ENCODE data around the gene IP6K2. TPM values are rescaled to one million over a fixed set of nuclear protein-coding genes. Genes with fewer than 3 reads are reported as not detected.
"Not testable (repeated sequence)": the region's sequence is repeated elsewhere in the genome, so short reads cannot be mapped to it uniquely, and the experiment has no call there.

IP6K2 gene
- 10 to 100 TPM; 45.6 to 91.7 (median 78.0) TPM for total RNA-seq

DNA sequence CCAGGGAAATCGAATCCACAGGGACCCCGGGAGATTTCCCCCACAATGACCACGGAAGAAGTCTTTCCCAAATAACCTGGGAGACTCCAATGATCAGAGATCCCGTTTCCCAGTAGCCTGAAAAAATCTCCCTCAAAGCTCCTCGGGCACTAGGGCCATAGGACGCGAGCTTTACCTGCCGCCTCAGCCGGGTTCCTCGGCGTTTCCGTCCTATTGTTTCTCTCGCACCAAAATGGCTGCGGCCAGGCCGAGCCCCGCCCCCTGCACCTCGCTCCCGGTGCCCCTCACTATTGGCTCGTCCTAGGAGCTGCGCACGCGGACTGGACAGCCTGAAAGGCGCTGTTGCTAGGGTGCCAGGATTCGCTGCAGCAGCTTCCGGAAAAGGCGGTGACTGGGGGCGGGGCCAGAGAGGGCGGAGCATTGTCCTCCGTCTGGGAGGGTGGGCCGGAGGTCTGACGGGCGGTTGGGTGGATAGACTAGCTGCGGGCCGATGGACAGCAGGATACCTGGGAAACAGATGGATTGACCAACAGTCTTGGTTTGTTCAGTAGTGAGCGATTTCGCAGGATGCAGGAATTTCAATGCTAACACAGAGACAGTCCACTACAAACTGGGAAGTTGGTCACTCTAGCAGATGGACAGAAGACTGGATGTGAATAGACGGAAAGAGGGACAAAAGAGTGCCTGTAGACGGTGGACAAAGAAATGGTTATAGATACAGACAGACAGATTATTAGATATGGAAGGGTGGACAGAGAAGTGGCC, at the start of gene IP6K2:
Gene IP6K2, minus strand, starts transcription at position 240 of the 765 bp plus-strand sequence. CDS start 21,930 bp downstream, outside the sequence.
- intact Hi-C loops (cut with DNase I; ENCODE audit: low total_unique reads) = no loop called here
- Histone ChIP-seq H3K36me3 (no peaks in the 10 kb centered on the region), H3K27me3 (no peaks in the 10 kb centered on the region), H3K4me1 (no peaks in the 10 kb centered on the region), H3K4me3 (peak within 1 kb of the TSS; percentile 89 to 91), H3K9me3 (no peaks in the 10 kb centered on the region), H3K27ac (peak within 1 kb of the TSS; percentile 83 to 87)
- DNase-seq = peak; percentile 98 to 99
- peak; percentile 83 to 94 for TF ChIP-seq POLR2A (IDR thresholded peaks at IDR 0.05)
- peak in 1 of 4 experiments; percentile 29 for TF ChIP-seq CTCF (IDR thresholded peaks at IDR 0.05)

GRCh38 chr3:48765376-48765775, 48.4 kb upstream of the IP6K2 start:
- Histone ChIP-seq H3K27ac (no peak overlapping the region), H3K4me1 (no peaks in the 10 kb centered on the region), H3K27me3 (no peaks in the 10 kb centered on the region), H3K36me3 (no peaks in the 10 kb centered on the region), H3K4me3 (no peak overlapping the region), H3K9me3 (no peaks in the 10 kb centered on the region)
- intact Hi-C loops (cut with DNase I; ENCODE audit: low total_unique reads) = no loop called here
- DNase-seq = no peak
- TF ChIP-seq POLR2A (IDR thresholded peaks at IDR 0.05) = no peak

DNA sequence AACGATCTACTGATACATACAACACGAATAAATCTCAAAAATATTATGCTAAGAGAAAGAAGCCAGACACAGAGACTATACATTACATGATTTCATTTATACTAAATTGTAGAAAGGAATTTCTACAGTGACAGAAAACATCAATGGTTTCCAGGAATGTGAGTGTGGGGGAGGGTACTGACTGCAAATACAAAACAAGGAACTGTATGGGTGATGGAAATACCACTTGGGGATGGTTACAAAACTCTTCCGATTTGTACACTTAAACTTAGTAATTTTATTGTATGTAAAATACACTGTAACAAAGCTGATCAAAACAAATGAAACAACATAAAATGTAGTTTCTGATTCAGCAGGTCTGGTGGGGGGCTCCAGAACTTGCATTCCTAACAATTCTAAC, 45.8 kb upstream of the IP6K2 start:
- H3K9me3 ChIP-seq = no peaks in the 10 kb centered on the region
- no peak overlapping the region for H3K27ac ChIP-seq
- no peaks in the 10 kb centered on the region for H3K27me3 ChIP-seq
- DNase-seq = no peak
- TF ChIP-seq CTCF (IDR thresholded peaks at IDR 0.05) (no peak), POLR2A (IDR thresholded peaks at IDR 0.05) (no peak)
- no peaks in the 10 kb centered on the region for H3K36me3 ChIP-seq
- intact Hi-C loops (cut with DNase I; ENCODE audit: low total_unique reads) = no loop called here
- H3K4me1 ChIP-seq = no peaks in the 10 kb centered on the region
- no peak overlapping the region for H3K4me3 ChIP-seq

DNA sequence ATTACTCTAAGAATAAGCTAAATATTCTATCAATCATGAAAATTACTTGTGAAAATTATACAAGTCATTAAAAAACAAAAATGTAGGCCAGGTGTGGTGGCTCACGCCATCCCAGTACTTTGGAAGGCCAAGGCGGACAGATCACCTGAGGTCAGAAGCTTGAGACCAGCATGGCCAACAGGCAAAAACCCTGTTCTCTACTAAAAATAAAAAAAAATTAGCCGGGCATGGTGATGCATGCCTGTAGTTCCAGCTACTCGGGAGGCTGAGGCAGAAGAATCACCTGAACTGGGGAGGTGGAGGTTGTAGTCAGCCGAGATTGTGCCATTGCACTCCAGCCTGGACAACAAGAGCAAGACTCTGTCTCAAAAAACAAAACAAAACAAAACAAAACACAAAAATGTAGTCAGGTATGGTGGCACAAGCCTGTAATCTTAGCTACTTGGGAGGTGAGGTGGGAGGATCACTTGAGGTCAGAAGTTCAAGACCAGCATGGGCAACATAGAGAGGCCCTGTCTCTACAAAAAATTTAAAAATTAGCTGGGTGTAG, 43.0 kb upstream of the IP6K2 start:
- H3K4me3 ChIP-seq; H3K9me3 ChIP-seq; intact Hi-C loops (cut with DNase I; ENCODE audit: low total_unique reads); DNase-seq; H3K36me3 ChIP-seq; H3K27me3 ChIP-seq; H3K4me1 ChIP-seq; H3K27ac ChIP-seq: not testable (repeated sequence)

DNA sequence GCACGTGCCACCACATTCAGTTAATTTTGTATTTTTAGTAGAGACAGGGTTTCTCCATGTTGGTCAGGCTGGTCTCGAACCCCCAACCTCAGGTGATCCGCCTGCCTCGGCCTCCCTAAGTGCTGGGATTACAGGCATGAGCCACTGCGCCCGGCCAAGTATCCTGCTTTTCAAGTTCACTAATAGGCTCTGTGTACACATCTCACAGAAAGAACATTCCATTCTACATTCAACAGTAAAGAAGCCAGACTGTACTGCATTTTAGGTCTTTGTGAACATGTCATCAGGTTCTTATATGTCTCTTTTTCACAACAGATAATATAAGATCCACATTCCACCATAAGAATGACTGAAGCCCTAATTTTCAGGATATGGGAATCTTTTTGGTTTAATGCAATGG, 42.5 kb upstream of the IP6K2 start:
- H3K27me3 ChIP-seq; H3K4me3 ChIP-seq; DNase-seq; intact Hi-C loops (cut with DNase I; ENCODE audit: low total_unique reads); H3K27ac ChIP-seq; H3K4me1 ChIP-seq; H3K9me3 ChIP-seq; H3K36me3 ChIP-seq: not testable (repeated sequence)

GRCh38 chr3:48759071-48759470, 42.0 kb upstream of the IP6K2 start:
- H3K27ac ChIP-seq = no peak overlapping the region
- H3K27me3 ChIP-seq = no peaks in the 10 kb centered on the region
- TF ChIP-seq POLR2A (IDR thresholded peaks at IDR 0.05) (no peak), CTCF (IDR thresholded peaks at IDR 0.05) (no peak)
- intact Hi-C loops (cut with DNase I; ENCODE audit: low total_unique reads) = no loop called here
- H3K9me3 ChIP-seq = no peaks in the 10 kb centered on the region
- no peaks in the 10 kb centered on the region for H3K36me3 ChIP-seq
- no peaks in the 10 kb centered on the region for H3K4me1 ChIP-seq
- H3K4me3 ChIP-seq = no peak overlapping the region
- DNase-seq = no peak
